Measurements from ENCODE around the gene NAV3.

GRCh38 chr12:78155546-78155945, 324.9 kb downstream of the NAV3 start:
- TF ChIP-seq CTCF (IDR thresholded peaks at IDR 0.05), result no peak
- no peak for TF ChIP-seq EZH2 (IDR thresholded peaks at IDR 0.05; ENCODE audit: borderline replicate concordance, insufficient read depth, low read depth, low read length, poor library complexity, severe bottlenecking)
